Measurements from ENCODE around the gene PDGFC.

- TF ChIP-seq, protein P1, sequence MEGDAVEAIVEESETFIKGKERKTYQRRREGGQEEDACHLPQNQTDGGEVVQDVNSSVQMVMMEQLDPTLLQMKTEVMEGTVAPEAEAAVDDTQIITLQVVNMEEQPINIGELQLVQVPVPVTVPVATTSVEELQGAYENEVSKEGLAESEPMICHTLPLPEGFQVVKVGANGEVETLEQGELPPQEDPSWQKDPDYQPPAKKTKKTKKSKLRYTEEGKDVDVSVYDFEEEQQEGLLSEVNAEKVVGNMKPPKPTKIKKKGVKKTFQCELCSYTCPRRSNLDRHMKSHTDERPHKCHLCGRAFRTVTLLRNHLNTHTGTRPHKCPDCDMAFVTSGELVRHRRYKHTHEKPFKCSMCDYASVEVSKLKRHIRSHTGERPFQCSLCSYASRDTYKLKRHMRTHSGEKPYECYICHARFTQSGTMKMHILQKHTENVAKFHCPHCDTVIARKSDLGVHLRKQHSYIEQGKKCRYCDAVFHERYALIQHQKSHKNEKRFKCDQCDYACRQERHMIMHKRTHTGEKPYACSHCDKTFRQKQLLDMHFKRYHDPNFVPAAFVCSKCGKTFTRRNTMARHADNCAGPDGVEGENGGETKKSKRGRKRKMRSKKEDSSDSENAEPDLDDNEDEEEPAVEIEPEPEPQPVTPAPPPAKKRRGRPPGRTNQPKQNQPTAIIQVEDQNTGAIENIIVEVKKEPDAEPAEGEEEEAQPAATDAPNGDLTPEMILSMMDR (IDR thresholded peaks at IDR 0.05; ENCODE audit: poor library complexity), result no peak
- no peak for TF ChIP-seq EZH2 (IDR thresholded peaks at IDR 0.05; ENCODE audit: borderline replicate concordance)
- TF ChIP-seq EZH2phosphoT487 (IDR thresholded peaks at IDR 0.05; ENCODE audit: low read depth, severe bottlenecking, unreplicated experiment), result no peak
Observed at GRCh38 chr4:156966836-156967235, 4.8 kb downstream of the PDGFC start.

Data from hepatocyte (in vitro differentiated cells).